SK-N-SH (cell line): Measurements from ENCODE around the gene COQ9. TPM values are rescaled to one million over a fixed set of nuclear protein-coding genes. Genes with fewer than 3 reads are reported as not detected.

Experiments used
- CTCF ChIA-PET: fragments of 300-600, 350-600 bp; formaldehyde crosslinking; extraction: SDS; loops from one replicate; lab custom pipeline; 2021; lab: Yijun Ruan, JAX
- POLR2A ChIA-PET: fragments of 350-600 bp; sonication (Branson Sonifier 250); formaldehyde crosslinking; extraction: SDS; loops from one replicate; lab custom pipeline; 2020; ENCODE audit warnings: antibody characterized with exemption, inconsistent platforms; lab: Yijun Ruan, JAX
- DNase-seq: peaks from one replicate; pipeline ENCODE4 v3.0.0; 2012
- H2AFZ ChIP-seq: fragments of 200-600 bp; sonication (generic); 2 replicates; pipeline ENCODE4 v1.8.1; 2016; ENCODE audit warnings: antibody characterized with exemption, mild to moderate bottlenecking, low read depth
- H3F3A ChIP-seq: fragments of 200-600 bp; sonication (generic); replicated peaks from 2 replicates; pipeline ENCODE3; 2016; ENCODE audit warnings: antibody characterized with exemption, mild to moderate bottlenecking; ENCODE audit not compliant: insufficient read depth
- H3K27ac ChIP-seq, 2 experiments: fragments of 200-500 bp in 1 of 2; fragments of 200-600 bp in 1 of 2; sonication (Bioruptor generic) in 1 of 2; sonication (generic), shearing (Covaris generic) in 1 of 2; 2 replicates each; pipeline versions ENCODE4 v1.5.1 to v1.6.1; 2014 to 2016; ENCODE audit warnings: low read depth in 2 of 2, inconsistent platforms in 1 of 2, low read length in 1 of 2, mild to moderate bottlenecking in 1 of 2, mixed read lengths in 1 of 2
- H3K27me3 ChIP-seq: fragments of 200-600 bp; sonication (generic), shearing (Covaris generic); 2 replicates; pipeline ENCODE4 v1.6.1; 2016; ENCODE audit warnings: mixed run types; ENCODE audit not compliant: insufficient read depth
- H3K36me3 ChIP-seq, 2 experiments: fragments of 200-500 bp in 1 of 2; fragments of 200-600 bp in 1 of 2; sonication (Bioruptor generic) in 1 of 2; sonication (generic) in 1 of 2; replicated peaks in 1 of 2; 2 replicates each; pipeline versions ENCODE3 to v1.5.1; 2014 to 2016; ENCODE audit warnings: low read length in 1 of 2, mild to moderate bottlenecking in 1 of 2; ENCODE audit not compliant: insufficient read depth in 2 of 2, control insufficient read depth in 1 of 2
- H3K4me1 ChIP-seq, 2 experiments: fragments of 200-500 bp in 1 of 2; fragments of 200-600 bp in 1 of 2; sonication (Bioruptor generic) in 1 of 2; sonication (generic), shearing (Covaris generic) in 1 of 2; 2 replicates each; pipeline versions ENCODE4 v1.5.1 to v1.6.1; 2014 to 2016; ENCODE audit warnings: low read depth in 1 of 2, low read length in 1 of 2, mixed run types in 1 of 2; ENCODE audit not compliant: insufficient read depth in 2 of 2, control insufficient read depth in 1 of 2
- H3K4me2 ChIP-seq: fragments of 200-600 bp; sonication (generic), shearing (Covaris generic); 2 replicates; pipeline ENCODE4 v1.6.1; 2017; ENCODE audit warnings: mixed run types
- H3K4me3 ChIP-seq, 2 experiments: fragments of 200-500 bp in 1 of 2; fragments of 200-600 bp in 1 of 2; sonication (Bioruptor generic) in 1 of 2; sonication (generic), shearing (Covaris generic) in 1 of 2; 2 replicates each; pipeline versions ENCODE4 v1.5.1 to v1.8.1; 2014 to 2016; ENCODE audit warnings: low read depth in 2 of 2, inconsistent platforms in 1 of 2, low read length in 1 of 2, mild to moderate bottlenecking in 1 of 2, mixed read lengths in 1 of 2, moderate library complexity in 1 of 2
- H3K79me2 ChIP-seq: fragments of 200-600 bp; sonication (generic); 2 replicates; pipeline ENCODE4 v1.8.1; 2017; ENCODE audit warnings: mild to moderate bottlenecking; ENCODE audit not compliant: insufficient read depth
- H3K9ac ChIP-seq: fragments of 200-600 bp; sonication (generic); 2 replicates; pipeline ENCODE4 v1.6.1; 2017; ENCODE audit warnings: mixed run types
- H3K9me2 ChIP-seq: fragments of 200-600 bp; sonication (generic); 2 replicates; pipeline ENCODE4 v1.6.1; 2017; ENCODE audit warnings: mixed run types
- H3K9me3 ChIP-seq: fragments of 200-600 bp; sonication (generic); 2 replicates; pipeline ENCODE4 v1.6.1; 2017; ENCODE audit warnings: mixed run types, mild to moderate bottlenecking, moderate library complexity
- H4K20me1 ChIP-seq: fragments of 200-600 bp; sonication (generic); 2 replicates; pipeline ENCODE4 v1.6.1; 2017; ENCODE audit warnings: mild to moderate bottlenecking, mixed run types; ENCODE audit not compliant: insufficient read depth
- CTCF ChIP-seq: fragments of 200-600 bp; sonication (generic); IDR thresholded peaks from 2 replicates; pipeline ENCODE4 v1.6.1; 2017; ENCODE audit warnings: antibody characterized with exemption, mild to moderate bottlenecking, moderate library complexity
- EP300 ChIP-seq, 2 experiments: IDR thresholded peaks; 2 replicates each; pipeline versions ENCODE4 v1.4.0 to v1.6.1; 2012; ENCODE audit warnings: borderline replicate concordance in 1 of 2, low read depth in 1 of 2, low read length in 1 of 2
- IRF3 ChIP-seq: fragments of 150-350 bp; IDR thresholded peaks from 2 replicates; pipeline ENCODE4 v1.6.1; 2016; ENCODE audit warnings: mild to moderate bottlenecking, low read depth, low read length
- NFIC ChIP-seq: IDR thresholded peaks from 2 replicates; pipeline ENCODE4 v1.4.0; 2012; ENCODE audit warnings: borderline replicate concordance
- NRF1 ChIP-seq: IDR thresholded peaks from 2 replicates; pipeline ENCODE4 v1.6.1; 2012; ENCODE audit warnings: low read depth, mild to moderate bottlenecking, low read length
- PBX3 ChIP-seq: IDR thresholded peaks from 2 replicates; pipeline ENCODE4; 2012
- RAD21 ChIP-seq: IDR thresholded peaks from 2 replicates; pipeline ENCODE4 v1.6.1; 2012; ENCODE audit warnings: mild to moderate bottlenecking, low read length
- REST ChIP-seq: IDR thresholded peaks from 2 replicates; pipeline ENCODE4 v1.6.1; 2012; ENCODE audit warnings: mild to moderate bottlenecking, low read depth, low read length, moderate library complexity
- RFX5 ChIP-seq: IDR thresholded peaks from 2 replicates; pipeline ENCODE4 v1.6.1; 2012; ENCODE audit warnings: mild to moderate bottlenecking, improper control_type of control experiment, low read length
- RXRA ChIP-seq: IDR thresholded peaks from 2 replicates; pipeline ENCODE4 v1.4.0; 2012; ENCODE audit warnings: low read depth, mild to moderate bottlenecking, borderline replicate concordance
- SIN3A ChIP-seq: IDR thresholded peaks from 2 replicates; pipeline ENCODE4 v1.6.1; 2012; ENCODE audit warnings: low read depth, mild to moderate bottlenecking, low read length, moderate library complexity, borderline replicate concordance
- SMC3 ChIP-seq: IDR thresholded peaks from 2 replicates; pipeline ENCODE4 v1.6.1; 2012; ENCODE audit warnings: low read depth, low read length, improper control_type of control experiment
- TAF1 ChIP-seq: IDR thresholded peaks from 2 replicates; pipeline ENCODE4 v1.6.1; 2012; ENCODE audit warnings: low read depth, mild to moderate bottlenecking, low read length, moderate library complexity, borderline replicate concordance
- TEAD4 ChIP-seq: IDR thresholded peaks from 2 replicates; pipeline ENCODE4 v1.4.0; 2012; ENCODE audit warnings: mild to moderate bottlenecking, borderline replicate concordance; ENCODE audit not compliant: insufficient read depth
- USF2 ChIP-seq: fragments of 150-350 bp; IDR thresholded peaks from 2 replicates; pipeline ENCODE4 v1.6.1; 2017; ENCODE audit warnings: antibody characterized with exemption, low read length, low read depth, borderline replicate concordance
- WGBS: methylation state at CpG from one replicate; pipeline ENCODE4 v1.1.6; 2017; ENCODE audit warnings: low lambda C conversion rate; 5-methylcytosine and 5-hydroxymethylcytosine counted together
- polyA plus RNA-seq, 3 experiments: library from polyadenylated mRNA; depleted of rRNA; stranded (reverse); fragments of >200 nt; gene quantifications; 2 replicates each; pipeline ENCODE4 v1.2.3, GENCODE V29; 2012

COQ9 gene
- polyA plus RNA-seq, 1 of the 3 experiments (the other 2 are of a cell fraction) = 81.2 TPM

- TF ChIP-seq TAF1 (no peak), REST (no peak)
Measured at GRCh38 chr16:57403965-57404817, 43.1 kb upstream of the COQ9 start, which contains the start of gene CCL17 (continued).

GRCh38 chr16:57405097-57405496 is 42.2 kb upstream of the COQ9 start:
- H3K9ac ChIP-seq = no peak overlapping the region
- peaks cover 0 to 2% of the 10 kb centered on the region in 2 experiments; a peak in 1 of 4 replicates for H3K4me1 ChIP-seq
- ChIA-PET CTCF (interaction anchor here (1.2 to 3.2 kb wide), 3 partner anchors 12 to 104 kb away, joined by 3 to 15 read pairs (median 8); no protein-coding TSS in a partner anchor), POLR2A (no interaction called here)
- H3K27me3 ChIP-seq = no peaks in the 10 kb centered on the region
- 63% methylated on average over 3 of the region's 3 CpGs for WGBS
- no peak overlapping the region for H2AFZ ChIP-seq
- H3K4me2 ChIP-seq = no peak overlapping the region
- H3K9me2 ChIP-seq = no peaks in the 10 kb centered on the region
- no peaks in the 10 kb centered on the region for H4K20me1 ChIP-seq
- H3K9me3 ChIP-seq = no peaks in the 10 kb centered on the region
- no peaks in the 10 kb centered on the region for H3K79me2 ChIP-seq
- H3K36me3 ChIP-seq = no peaks in the 10 kb centered on the region
- no peak for DNase-seq
- H3K27ac ChIP-seq = no peak overlapping the region
- H3F3A ChIP-seq = no peaks in the 10 kb centered on the region
- TF ChIP-seq EP300 (IDR thresholded peaks at IDR 0.05; ENCODE audit: borderline replicate concordance in 1 of 2, low read depth in 1 of 2, low read length in 1 of 2) (no peak), RAD21 (no peak), SMC3 (no peak), USF2 (no peak), RFX5 (no peak), TEAD4 (no peak), CTCF (no peak), REST (no peak), NFIC (no peak), PBX3 (no peak), IRF3 (no peak), RXRA (no peak), SIN3A (no peak), NRF1 (no peak), TAF1 (no peak)
- H3K4me3 ChIP-seq = no peak overlapping the region
